ENCODE results near the gene CEP131.

The CEP131 gene

GRCh38 chr17:81251094-81251708 is 28.4 kb upstream of the CEP131 start:
- peak; percentile 95 for DNase-seq

DNA sequence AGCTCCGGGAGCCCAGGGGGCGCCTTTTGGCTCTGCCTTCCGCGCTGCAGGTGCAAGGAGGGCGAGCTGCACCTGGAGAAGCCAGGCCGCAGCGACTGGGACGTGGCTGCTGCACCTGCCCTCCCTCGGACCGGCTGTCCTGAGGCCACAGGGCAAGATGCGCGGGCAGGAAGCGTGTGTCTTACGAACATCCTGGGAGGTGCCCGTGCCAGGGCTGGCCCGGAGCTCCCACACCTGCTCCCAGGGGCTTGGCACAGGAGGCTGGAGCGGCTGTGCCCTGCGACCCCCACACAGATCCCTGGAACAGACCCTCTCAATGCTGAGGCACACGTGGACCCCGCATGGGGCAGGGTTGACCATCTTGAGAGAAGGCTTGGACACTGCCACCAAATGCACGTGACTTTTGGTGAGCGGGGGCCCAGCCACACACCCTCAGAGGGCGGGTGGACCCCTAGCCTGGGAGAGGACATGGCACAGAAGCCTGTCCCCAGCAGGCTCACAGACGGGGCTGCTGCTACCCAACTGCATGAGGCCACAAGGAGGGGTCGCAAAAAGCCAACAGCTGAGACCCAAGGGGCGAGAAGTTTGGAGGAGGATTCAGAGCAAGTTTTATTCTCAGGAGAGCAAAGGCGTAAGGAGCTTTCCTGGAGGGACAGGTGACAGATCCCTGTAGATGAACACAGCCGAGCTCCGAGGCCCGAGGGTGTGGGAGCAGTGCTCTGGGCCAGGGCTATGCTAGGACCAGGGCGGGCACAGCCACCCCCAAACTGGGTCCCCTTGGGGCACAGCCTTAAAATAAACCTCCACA is 27.7 kb upstream of the CEP131 start:
- peak; percentile 42 for DNase-seq

DNA sequence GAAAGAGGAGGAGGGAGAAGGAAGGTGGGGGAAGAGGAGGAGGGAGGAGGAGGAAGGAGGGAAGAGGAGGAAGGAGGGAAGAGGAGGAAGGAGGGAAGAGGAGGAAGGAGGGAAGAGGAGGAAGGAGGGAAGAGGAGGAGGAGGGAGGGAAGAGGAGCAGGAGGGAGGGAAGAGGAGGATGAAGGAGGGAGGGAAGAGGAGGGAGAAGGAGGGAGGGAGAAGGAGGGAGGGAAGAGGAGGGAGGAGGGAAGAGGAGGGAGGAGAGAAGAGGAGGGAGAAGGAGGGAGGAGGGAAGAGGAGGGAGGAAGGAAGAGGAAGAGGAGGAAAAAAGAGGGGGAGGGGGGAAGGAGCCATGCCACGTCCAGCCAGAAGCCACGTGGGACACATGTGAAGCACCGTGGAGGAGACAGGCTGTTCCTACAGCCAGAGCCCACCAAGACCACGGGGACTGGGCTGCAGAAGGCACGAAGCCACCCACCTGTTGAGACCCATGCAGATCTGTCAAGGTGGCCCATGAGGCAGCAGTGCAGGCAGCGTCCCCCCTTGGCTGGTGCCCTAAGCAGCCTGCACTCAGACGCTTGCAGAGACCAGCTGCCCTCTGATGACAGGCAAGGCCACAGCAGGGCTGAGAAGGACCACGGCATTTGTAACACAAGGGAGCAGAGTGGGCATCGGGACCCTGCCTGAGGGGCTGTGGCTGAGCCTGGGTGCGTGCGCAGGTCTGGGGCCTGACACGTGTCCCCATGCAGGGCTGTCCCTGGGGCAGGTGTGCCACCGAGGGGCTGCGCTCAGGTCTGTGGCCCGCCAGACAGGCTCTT is 26.7 kb upstream of the CEP131 start:
- DNase-seq: peak; percentile 22

DNA sequence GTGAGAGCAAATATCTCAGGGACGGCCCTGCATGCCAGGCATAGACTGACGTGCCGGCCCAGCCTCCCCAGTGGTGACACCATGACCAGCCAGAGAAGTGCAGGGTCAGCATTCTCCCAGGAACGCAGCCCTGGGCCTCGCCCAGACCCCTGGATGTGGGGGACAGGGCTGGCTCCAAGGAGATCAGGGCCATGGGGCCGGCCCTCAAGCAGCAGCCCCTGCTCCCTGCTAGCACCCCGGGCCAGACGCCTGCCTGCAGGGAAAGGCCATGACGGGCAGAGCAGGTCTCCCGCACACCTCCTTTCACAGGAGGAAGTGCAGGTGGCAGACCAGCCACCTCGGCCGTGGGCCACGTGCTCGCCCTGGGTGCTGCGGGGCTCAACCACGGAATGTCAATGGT is 25.9 kb upstream of the CEP131 start:
- no peak for DNase-seq

DNA sequence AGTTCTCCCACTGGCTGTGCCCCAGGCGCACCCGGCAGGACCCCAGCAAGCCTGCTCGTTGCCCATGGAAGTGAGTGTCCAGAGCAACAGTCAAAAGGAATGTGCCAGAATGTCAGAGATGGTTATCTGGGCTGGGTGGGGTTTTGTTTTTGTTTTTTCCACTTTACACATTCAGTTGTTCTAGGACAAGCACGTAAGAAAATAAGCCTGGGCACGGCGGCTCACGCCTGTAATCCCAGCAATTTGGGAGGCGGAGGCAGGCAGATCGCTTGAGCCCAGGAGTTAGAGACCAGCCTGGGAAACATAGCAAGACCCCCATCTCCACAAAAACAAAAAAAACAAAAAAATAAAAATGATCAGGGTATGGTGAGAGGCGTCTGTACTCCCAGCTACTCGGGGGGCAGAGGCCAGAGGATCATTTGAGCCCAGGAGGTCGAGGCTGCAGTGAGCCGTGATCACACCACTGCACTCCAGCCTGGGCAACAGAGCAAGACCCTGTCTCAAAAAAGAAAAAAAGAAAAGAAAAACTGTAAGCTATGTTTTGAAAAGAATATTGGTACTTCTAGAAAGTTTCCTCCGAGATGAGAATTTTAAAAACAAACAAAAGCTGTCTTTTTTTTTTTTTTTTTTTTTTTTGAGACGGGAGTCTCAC is 24.7 kb upstream of the CEP131 start:
- DNase-seq: no peak

DNA sequence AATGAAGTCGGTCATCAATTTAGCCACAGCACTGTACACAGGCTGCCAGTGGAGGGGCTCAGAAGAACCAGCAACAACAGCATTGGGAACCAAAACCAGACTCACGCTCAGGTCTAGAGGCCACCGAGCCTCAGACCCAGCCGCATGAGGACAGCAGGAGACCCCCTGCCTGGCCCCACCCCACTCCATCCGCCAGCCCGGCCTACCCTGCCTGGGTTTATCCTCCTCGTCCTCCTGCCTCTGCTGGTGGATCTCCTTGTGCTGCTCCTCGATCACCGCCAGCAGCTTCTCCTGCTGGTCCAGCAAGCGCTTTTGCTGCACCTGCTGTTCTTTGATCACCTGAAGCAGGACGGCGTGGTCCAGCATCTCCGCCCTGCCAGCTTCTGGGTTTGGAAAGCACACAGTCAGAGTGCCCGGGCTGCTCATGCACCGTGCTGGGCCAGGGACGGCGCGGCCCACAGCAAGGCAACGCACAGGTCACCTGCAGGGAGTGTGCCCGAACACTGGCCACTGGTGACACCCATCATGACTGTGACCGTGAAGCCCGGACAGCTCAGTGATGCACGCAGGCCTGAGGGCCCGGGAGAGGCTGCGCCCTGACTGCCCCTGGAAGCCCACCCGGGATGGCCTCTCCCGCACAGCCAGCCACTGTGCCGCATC is 24.0 kb upstream of the CEP131 start:
- no peak for DNase-seq

DNA sequence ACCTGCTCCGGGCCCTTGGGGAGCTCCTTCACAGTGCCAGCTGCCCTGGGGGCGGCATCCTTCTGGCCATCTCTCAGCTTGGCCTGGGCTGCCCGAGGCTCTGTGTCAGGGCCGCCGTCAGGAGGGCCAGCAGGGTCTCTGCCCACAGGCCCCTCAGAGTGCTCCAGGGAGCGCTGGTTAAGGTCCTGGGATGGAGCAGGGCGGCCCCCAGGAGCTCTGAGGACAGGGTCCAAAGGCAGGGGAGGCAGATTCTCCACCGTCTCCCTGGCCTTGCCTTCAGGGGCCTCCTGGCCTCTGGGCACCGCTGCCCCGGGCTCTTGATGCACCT is 23.5 kb upstream of the CEP131 start:
- DNase-seq: no peak

GRCh38 chr17:81245665-81246342 is 23.0 kb upstream of the CEP131 start:
- no peak for DNase-seq

DNA sequence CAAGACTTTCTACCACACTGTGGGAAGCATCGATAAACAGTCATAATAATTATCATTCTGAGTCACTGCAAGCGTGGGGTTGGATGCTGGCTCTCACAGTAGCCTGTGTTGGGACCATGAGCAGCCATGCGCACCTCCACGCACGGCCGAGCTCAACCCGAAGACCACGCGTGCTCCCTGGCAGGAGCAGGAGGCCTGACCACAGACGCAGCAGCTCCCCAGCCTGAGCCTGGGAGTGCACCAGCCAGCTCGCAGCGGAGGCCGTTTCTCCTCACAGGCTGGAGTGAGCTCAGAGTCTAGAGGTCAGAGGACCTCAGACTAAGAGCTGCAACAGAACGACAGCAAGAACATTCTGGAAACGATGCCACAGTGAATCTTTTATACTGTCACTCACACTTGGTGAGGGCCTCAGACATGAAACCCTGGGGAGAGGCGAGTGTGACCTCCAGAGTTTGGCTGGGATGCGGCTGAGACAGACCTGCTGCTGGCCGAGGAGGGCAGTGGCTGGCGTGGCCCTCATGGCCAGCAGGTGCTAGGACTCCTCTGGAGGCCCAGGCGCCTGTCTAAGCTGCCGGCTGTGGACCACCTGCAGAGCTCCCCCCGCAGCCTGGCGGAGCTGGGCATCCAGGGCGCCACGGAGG is 22.4 kb upstream of the CEP131 start:
- DNase-seq: no peak

DNA sequence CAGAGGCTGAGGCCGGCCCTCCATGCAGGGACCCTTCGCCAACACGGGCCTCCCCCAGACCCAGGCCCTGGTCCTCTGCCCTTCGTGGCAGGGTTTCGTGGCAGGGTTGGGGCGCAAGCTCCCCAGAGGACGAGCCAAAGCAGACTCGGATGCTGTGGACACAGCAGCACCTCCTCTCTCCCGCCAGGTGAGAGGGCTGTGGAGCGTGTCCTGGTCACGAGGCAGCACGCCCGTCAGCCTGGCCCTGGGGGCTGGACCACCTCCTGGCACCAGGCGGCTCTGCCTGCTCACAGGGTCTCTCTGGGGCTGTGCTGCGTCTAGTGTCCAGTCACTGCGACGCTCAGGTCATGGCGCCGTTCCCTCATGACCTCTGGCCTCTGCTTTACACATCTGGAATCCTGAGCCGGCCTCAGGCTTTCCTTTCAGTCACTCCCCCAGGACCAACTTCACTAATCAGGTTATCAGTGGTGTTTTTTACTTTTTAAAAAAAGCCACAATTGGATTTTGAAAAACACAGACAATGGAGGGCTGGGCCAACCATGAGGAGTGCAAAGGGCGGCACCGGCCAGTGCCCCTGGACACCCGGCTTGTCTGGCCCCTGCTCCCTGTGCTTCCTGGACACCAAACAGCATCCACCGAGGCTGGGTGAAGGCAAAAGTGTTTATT is 21.7 kb upstream of the CEP131 start:
- DNase-seq: no peak

- no peak for DNase-seq
These were observed 20.5 kb upstream of the CEP131 start for GRCh38 chr17:81243333-81243664.

DNA sequence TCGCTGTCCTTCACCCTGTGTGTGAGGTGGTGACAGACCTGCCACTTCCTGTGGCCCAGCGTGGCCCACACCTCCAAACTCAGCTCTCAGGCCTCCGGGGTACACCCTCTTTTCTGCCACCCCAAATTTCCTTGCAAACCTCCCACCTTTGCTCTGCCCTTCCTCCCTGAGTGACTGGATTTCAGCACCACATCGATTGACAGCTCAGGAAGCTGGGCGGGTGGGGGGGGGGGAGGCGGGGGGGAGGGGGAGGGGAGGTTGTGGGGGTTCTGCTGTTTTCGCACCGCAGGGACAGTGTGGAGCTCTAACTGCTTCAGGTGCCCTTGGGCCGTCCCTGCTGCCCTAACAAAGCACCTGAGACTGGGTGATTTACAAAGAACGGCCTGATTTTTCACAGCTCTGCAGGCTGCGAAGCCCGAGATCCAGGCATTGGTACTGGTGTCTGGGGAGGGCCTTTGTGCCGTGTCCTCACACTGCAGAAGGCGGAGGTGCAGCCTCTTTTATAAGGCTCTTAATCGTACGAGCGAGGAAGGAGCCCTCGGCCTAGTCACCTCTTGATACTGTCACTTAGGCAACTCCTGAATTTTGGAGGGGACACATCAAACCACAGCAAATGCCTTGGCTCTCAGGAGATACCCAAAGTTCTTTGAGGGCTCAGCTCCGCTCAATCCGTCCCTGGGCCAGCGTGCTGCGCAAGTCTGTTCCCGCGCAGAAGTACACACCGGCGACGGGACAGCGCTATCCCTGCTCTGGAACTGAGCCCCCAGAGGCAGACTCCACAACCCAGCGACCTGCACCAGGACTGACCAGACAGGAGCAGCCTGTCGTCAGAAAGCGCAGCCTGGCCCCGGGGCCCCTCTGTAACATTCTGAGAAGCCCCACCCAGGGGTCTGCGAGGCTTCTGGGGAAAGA is 19.9 kb upstream of the CEP131 start:
- DNase-seq: no peak

DNA sequence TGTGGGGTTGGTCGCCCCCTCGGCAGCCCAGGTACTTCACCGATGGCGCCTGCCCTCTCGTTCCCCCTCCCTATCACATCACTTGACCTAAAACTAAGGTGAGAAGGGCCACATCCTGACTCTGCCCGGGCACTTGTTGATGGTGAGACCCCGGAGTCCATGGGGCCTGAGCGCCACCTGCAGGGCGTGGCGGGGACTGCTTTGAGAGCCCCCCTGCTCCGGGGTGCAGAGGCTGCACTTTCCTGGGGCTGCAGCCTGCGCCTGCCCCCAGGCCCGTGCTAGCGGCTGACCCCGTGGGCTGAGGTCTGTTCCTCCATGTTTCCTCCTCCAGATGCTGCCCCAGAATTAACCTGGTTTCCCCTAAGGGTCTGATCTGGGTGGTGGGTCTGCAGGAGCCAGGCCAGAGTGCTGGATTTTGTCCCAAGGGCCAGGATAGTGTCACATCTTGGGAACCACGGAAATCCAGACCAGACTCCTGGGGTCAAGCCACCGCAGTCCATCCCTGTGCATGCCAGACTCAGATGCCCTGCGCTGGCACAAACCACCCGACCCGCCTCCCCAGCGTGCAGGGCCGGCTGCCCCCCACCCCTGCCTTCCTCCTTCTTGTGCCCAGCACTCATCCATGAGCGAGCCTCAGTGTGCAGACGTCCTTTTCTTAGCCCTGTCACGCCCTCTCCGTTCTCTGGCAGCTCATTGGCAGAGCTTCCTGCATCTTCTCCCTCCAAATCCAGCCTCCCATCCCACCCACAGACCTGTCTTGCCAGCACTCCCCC is 19.1 kb upstream of the CEP131 start:
- DNase-seq: peak; percentile 68

GRCh38 chr17:81241203-81241602 is 18.4 kb upstream of the CEP131 start:
- DNase-seq: no peak

GRCh38 chr17:81240761-81241160 is 18.0 kb upstream of the CEP131 start:
- DNase-seq: no peak

DNA sequence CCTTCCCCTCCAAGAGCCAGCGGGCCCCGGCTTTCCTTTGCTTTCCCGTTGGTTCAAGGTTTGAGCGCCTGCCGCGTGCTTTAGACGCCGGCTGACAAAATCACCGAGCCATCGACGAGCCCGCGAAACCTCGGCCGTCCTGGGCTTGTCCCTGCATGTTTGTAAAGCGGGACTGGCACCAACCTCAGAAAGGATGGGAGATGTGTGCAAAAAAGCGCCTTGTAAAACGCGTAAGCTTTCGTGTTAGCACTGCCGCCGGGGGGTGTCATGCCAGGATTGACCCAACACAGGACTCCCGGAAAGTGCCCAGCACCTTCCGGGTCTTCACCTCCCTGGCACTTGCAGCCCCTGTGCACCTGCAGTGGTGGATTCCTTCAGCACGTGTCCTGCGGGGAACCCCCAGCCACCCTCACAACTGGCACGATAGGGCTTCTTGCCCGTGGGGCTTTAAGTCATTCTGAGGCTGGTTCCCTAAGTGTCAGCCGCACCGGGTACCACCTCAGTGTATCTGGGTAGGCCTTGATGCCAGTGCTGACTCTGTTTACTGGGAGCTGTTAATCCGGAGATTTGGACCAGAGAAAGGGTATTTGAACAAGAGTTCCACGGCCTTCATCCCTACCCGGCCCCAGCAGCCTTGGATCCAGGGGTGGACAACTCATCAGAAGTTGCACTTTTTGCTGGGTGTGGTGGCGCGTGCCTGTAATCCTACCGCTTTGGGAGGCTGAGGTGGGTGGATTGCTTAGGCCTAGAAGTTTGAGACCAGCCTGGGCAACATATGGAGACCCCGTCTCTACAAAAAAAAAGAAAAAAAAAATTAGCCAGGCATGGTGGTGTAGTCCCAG is 17.2 kb upstream of the CEP131 start:
- no peak for DNase-seq

DNA sequence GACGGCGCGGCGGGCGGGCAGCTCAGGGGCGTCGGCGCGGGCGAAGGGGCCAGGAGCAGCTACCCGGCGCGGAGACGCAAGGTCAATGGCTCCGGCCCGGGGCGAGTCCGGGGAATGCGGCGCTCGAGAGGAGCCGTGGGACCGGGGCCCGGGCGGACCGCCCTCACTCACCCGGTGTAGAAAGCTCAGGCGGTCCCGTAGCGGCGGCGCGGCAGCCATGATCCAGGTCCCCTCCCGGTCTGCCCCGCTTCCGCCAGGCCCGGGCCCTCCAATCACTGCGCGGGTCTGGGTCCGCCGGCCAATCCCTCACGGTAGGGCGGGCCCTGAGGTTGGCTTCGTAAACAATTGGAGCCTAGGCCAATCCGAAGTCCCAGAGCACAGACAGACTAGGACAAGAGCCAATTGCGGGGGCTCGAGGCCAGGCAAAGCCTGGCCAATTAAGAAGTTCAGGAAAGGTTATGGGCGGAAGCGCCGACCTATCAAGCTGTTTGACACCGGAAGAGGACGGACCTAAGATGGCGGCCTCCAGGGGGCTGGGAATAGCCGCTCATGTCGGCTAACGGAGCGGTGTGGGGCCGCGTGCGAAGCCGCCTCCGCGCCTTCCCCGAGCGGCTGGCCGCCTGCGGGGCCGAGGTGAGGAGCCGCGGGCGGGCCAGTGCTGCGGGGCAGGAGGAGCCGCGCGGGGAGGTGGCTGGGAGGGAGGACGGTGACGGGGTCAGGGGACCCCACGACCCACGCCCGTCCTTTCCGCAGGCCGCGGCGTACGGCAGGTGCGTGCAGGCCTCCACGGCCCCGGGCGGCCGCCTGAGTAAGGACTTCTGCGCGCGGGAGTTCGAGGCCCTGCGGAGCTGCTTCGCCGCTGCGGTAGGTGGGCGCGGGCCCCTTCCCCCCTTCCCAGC is 16.3 kb upstream of the CEP131 start, which contains the start of the genes NDUFAF8 and TEPSIN:
Gene NDUFAF8 (plus strand): TSS at position 504 of the 899 bp plus-strand sequence. CDS start 46 bp downstream, at position 550.
Gene TEPSIN (minus strand): TSS at position 241 of the 899 bp plus-strand sequence. CDS start 22 bp downstream, at position 219.
- DNase-seq: peak; percentile 100

All from NCI-H345 (cell line).